Activated CD4-positive, CD25-positive, alpha-beta regulatory T cell (primary cell): ENCODE results near the gene LILRA1.
"Not testable (repeated sequence)": the region's sequence is repeated elsewhere in the genome, so short reads cannot be mapped to it uniquely, and the experiment has no call there.

Experiments used
- DNase-seq, 4 experiments: peaks; one replicate each; lab custom pipeline; 2025; lab: John Stamatoyannopoulos, UW

Gene LILRA1

DNA sequence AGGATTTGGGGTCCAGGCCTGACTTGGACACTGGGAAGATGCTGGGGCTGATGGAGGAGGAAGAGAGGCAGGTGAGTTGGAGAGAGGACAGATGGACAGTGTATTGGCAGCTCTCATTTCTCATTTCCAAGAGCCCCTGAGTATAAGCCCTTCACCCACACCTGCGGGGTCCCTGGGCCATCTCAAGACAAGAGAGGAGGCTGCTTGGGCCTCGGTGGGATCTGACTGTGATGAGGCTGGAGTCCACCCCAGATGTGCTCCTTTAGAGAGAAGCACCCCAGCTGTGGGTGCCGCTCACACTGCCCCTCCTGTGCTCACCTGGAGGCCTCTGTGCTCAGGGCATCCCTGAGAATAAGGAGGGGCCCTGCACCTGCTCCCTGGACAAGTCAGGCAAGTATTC lies 16.1 kb upstream of the LILRA1 start:
- no peak for DNase-seq

GRCh38 chr19:54578268-54578667 lies 15.2 kb upstream of the LILRA1 start:
- not testable (repeated sequence) for DNase-seq

DNA sequence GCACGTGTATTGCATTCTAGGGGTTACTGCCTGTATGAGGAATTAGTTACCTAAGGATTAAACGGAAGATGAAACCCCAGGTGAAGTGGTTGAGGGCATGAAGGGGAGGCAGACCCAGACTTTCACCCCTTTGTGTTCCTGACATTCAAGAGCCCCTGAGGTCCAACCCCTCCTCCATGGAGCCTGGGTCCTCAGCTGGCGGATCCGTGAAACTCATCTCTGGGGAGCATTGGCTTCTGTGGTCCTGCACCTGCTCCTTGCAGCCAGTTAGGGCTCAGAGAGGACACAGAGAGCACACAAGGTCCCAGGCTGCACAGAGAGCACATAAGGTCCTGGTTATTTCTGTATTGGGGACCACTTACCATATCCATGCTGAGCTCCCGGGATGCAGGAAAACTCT lies 7.0 kb upstream of the LILRA1 start:
- DNase-seq = no peak

GRCh38 chr19:54587026-54587425 lies 6.4 kb upstream of the LILRA1 start:
- no peak for DNase-seq

DNA sequence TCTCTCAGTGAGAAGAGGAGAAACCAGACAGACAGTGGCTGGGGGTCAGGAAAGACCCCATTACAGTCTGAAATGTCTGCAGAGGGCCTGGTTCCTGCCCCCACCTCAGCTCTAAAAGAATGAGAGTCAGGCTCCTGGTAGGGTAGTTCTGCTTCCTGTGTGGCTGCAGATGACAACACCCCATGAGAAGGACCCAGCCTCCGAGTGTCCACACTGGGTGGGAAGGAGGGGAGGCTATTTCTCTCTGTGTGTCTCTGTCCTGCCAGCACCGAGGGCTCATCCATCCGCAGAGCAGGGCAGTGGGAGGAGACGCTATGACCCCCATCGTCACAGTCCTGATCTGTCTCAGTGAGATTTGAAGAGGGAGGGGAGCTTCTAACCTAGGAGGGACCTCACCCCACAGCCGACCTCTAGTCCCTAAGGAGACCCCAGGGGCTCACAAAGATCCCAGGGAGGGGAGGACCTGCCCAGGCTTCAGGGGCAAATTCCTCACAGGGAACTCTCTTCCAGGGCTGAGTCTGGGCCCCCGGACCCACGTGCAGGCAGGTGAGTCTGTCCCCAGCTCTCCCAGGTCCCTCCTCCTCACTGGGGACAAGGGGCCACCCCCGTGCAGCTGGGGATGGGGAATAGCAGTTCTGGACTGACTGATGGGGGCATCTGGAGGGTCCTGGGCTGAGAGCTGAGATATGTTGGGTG lies 647 bp downstream of the LILRA1 start:
- DNase-seq = not testable (repeated sequence)

DNA sequence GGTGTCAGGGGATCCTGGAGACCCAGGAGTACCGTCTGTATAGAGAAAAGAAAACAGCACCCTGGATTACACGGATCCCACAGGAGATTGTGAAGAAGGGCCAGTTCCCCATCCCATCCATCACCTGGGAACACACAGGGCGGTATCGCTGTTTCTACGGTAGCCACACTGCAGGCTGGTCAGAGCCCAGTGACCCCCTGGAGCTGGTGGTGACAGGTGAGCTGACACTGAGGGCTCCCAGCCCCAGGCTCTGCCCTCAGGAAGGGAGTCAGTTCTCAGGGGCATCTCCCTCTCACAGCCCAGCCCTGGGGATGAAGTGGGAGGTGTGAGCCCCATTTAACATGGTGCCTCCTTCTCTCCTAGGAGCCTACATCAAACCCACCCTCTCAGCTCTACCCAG lies 1.3 kb downstream of the LILRA1 start:
- no peak for DNase-seq

DNA sequence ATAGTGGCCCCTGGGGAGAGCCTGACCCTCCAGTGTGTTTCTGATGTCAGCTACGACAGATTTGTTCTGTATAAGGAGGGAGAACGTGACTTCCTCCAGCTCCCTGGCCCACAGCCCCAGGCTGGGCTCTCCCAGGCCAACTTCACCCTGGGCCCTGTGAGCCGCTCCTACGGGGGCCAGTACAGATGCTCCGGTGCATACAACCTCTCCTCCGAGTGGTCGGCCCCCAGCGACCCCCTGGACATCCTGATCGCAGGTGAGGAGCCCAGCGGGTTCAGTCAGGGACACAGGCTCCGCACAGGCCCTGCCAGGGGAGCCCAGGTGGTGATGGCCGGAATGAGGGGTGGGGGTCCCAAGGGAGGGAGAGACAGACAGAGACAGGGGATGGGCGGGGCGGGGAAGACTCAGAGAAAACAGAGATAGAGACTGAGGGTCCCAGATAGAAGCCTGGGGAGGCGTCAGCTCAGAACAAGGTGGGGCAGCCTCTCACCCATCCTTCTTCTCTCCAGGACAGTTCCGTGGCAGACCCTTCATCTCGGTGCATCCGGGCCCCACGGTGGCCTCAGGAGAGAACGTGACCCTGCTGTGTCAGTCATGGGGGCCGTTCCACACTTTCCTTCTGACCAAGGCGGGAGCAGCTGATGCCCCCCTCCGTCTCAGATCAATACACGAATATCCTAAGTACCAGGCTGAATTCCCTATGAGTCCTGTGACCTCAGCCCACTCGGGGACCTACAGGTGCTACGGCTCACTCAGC lies 2.4 kb downstream of the LILRA1 start:
- DNase-seq = not testable (repeated sequence)

DNA sequence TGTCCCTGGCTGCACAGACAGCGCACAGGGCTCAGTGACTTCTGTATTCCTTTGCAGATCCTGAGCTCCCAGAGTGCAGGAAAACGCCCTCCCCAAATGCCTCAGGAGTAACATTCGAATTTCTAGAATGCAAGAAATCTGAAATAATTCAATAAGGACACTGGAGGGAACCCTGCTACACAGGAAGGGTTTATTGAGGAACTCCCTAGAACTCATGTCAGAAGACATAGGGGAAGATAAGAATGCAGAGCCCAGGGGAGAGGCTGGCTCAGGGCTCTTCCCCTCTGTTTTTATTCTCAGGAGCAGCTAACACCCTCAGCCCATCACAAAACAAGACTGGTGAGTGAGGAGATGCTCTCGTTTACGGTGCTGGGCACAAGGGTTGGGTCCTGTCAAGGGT lies 6.8 kb downstream of the LILRA1 start:
- no peak for DNase-seq

GRCh38 chr19:54606230-54606629 lies 12.8 kb downstream of the LILRA1 start:
- DNase-seq = no peak

DNA sequence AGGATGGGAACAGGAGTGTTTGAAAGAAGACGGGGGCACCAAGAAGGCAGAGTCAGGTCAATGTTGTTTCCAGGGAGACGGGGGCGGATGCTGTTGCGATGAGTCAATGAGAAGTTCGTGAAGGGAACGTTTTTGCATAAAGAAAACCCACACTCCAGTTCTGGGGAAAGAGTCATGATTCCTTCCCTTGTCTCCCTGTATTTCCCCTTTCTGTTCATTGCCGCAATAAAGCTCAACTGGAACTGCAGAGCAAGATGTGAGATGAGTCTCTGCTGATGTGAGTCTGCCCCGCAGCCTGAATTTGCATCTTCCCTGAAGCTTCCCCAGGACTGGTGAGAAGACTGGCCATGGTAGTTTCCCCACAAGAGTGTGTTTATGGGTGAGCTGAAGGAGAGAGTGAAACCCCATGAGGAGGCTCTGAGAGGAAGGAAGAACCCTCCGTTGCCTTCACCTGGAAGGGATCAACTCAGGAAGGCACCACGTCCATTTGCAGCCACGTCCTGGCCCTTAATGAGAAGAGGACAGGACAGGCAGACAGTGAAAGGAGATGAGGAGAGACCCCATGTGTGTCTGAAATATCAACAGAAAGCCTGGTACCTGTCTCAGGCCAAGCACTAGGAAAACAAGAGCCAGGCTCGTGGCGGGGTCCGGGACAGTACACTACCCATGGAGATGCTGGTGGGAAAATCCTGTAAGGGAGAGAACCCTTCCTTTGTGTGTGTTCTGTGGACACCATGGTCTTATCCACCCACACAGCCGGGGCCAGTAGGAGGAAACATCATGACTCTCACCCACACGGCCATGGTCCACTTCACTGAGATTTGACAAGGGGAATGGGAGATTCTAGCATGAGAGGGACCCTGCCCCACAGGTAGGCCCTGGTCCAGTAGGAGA lies 13.7 kb downstream of the LILRA1 start:
- no peak for DNase-seq

DNA sequence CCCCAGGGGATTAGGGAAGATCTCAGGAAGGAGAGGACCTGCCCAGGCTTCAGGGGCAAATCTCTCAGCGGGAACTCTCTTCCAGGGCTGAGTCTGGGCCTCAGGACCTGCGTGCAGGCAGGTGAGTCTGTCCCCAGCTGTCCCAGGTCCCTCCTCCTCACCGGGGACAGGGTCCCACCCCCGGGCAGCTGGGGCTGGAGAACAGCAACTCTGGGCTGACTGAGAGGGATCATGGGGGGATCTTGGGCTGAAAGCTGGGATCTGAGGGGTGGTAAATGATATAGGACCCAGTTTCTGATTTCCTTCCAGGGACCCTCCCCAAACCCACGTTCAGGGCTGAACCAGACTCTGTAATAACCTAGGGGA lies 14.3 kb downstream of the LILRA1 start:
- DNase-seq = no peak

DNA sequence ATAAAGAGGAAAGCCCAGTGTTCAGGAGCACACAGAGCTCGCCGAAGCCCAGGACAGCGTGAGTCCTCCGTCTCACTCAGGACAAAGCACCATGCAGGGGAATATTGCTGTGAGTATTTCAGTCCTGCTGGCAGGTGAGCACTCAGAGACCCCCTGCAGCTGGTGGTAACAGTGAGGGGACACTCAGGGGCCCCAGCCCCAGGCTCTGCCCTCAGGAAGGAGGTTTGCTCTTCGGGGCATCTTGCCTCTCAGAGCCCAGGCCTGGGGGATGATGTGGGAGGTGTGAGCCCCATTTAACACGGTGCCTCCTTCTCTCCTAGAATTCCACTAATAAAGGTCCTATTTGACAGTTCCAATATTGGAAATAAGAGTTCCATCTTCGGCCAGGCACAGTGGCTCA lies 14.8 kb downstream of the LILRA1 start:
- DNase-seq = no peak

DNA sequence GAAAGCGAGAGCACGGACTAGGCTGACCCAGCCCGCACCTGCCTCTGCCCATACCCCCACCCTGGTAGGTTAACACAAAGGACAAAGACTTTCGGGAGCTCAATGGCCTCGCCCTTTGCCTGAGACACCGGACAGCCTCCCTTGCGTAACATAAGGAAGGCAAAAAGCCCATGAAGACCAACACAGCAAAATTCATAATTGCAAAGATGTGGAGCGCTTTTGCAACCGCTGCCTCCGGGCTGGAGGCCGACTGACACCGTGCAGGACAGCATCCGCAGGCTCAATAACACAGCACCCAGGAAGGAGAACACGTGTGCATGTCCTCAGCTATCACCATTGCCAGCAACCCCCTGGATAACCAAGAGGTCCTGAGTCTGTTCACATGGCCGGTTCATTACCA lies 15.4 kb downstream of the LILRA1 start:
- no peak for DNase-seq

DNA sequence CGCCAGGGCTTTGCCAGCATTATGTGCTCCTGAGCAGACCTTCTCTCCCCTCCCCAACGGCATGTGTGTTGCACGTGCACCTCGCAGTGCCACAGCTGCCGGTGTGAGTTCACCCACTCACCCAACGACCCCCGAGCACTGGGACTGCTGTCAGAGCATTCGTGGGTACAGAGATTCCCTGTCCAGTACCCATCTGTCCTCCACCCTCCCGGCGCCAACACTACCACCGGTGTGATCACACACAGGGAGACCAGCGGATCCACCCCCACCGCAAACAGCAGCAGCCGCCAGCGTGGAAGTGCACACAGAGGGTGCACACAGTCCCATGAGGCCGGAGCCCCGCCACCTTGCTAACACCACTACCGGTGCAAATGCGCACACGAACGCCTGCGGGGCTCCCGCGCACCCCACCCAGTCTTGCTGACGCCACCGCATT lies 15.9 kb downstream of the LILRA1 start:
- DNase-seq = no peak

DNA sequence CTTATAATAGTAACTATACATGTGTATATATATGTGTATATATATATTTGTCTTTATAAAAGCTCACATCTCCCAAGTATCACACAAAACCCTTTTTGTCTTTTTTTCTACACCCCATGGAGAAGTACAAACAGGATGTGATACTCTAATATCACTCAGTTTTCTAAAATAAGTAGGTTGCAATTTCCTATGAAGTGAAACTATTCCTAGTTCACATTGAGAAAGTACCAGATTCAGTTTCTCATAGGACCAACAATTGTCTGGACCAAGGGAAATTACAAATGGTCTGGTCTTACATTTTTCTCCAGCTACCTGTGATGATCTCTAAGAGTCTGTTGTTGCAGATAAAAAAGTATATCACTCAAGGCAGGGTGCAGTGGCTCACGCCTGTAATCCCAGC lies 19.0 kb downstream of the LILRA1 start:
- DNase-seq = no peak

DNA sequence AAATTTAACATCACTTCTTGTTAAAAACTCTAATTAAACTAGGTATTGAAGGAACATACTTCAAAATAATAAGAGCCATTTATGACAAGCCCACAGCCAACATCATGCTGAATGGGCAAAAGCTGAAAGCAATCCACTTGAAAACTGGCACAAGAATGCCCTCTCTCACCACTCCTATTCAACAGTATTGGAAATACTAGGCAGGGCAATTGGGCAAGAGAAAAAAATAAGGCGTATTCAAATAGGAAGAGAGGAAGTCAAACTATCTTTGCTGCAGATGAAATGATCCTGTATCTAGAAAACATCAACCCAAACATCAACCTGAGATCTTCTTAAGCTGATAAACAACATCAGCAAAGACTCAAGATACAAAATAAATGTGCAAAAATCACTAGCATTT lies 21.3 kb downstream of the LILRA1 start:
- no peak for DNase-seq

DNA sequence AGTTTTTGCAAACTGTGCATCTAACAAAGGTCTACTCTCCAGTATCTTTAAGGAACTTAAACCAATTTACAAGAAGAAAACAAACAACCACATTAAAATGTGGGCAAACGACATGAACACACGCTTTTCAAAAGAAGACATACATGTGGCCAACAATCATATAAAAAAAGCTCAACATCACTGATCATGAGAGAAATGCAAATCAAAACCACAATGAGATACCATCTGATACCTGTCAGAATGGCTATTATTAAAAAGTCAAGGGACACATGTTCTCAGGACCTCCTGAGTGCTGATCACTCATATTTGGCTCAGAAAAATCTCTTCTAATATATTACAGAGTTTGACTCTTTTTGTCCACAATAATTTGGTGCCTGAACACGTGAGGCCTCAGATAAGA lies 22.6 kb downstream of the LILRA1 start:
- no peak for DNase-seq

DNA sequence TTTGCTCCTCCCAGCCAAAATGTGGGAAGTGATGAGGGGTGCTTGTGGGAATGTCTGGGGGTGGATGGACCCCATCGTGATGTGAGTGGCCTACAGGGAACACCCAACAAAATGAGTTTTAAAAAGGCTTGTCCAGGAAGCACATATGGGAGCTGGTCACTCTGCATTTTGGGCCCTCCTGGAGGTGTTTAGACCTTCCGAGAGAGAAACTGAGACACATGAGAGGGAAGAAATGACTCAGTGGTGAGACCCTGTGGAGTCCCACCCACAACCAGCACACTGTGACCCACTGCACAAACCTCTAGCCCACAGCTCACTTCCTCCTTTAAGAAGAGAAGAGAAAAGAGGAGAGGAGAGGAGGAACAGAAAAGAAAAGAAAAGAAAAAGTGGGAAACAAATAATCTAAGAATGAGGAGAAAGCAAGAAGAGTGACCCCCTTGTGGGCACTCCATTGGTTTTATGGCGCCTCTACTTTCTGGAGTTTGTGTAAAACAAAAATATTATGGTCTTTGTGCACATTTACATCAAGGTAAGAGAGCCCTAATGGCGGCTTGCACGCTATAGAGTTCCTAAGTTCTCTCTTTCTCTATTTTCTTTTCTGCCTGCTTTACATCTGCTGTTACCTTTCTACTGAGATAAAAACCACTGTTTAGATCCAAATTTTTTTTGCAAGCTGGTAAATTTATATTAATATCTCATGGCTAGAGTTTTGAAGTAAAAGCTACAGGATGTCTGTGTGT lies 23.6 kb downstream of the LILRA1 start:
- DNase-seq = no peak

DNA sequence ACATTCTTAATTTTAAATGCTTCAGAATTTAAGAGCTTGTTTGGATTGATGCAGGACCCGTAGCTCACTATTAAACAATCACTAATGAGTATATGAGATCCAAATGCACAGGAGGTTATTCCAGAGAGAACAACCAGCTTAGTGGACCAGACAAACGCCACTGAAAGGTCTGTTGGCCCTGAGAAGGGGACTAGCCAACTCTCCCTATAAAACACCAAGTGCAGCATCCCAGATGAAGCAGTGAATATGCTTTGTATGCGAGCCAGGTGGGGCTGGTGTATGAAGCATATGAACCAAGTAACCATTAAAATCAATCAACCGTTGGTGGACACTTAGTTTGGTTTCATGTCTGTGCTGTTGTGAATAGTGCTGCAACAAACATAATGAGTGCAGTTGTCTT lies 27.0 kb downstream of the LILRA1 start:
- no peak for DNase-seq

DNA sequence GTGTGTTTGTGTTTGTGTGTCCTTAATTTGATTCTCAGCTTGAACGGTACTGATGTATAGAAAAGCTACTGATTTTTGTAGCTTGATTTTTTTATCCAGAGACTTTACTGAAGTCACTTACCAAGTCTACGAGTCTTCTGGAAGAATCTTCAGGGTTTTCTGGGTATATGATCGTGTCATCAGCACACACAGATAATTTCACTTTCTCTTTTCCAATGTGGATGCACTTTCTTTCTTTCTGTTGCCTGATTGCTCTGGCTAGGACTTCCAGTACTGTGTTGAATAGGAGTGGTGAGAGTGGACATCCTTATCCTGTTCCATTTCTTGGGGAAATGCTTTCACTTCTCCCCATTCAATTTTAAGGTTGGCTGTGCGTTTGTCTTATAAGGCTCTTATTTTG lies 29.0 kb downstream of the LILRA1 start:
- DNase-seq = no peak

GRCh38 chr19:54624234-54624633 lies 30.8 kb downstream of the LILRA1 start:
- DNase-seq = not testable (repeated sequence)
